Measurements from ENCODE around the gene THOC6. TPM values are rescaled to one million over a fixed set of nuclear protein-coding genes. Genes with fewer than 3 reads are reported as not detected.

The THOC6 gene
- polyA plus RNA-seq, 1 donor from 2014 or later, result 11.4 TPM

GRCh38 chr16:3010510-3010909 lies 13.3 kb upstream of the THOC6 start:
- no peaks in the 10 kb centered on the region for H3F3A ChIP-seq (ENCODE audit: insufficient read depth, low read length, poor library complexity, severe bottlenecking)
- H3K4me2 ChIP-seq (ENCODE audit: low read length), result no peak overlapping the region
- peaks cover 65% of the 10 kb centered on the region for H3K27me3 ChIP-seq (ENCODE audit: insufficient read depth, low read depth, low read length)
- TF ChIP-seq RAD21 (conservative IDR thresholded peaks at IDR 0.05) (no peak), EZH2 (IDR thresholded peaks at IDR 0.05; ENCODE audit: borderline replicate concordance, insufficient read depth, low read length, poor library complexity, severe bottlenecking) (no peak), SMC3 (conservative IDR thresholded peaks at IDR 0.05; ENCODE audit: poor library complexity) (no peak), MXI1 (conservative IDR thresholded peaks at IDR 0.05; ENCODE audit: poor library complexity, severe bottlenecking) (no peak), EP300 (conservative IDR thresholded peaks at IDR 0.05; ENCODE audit: poor library complexity, severe bottlenecking) (no peak), REST (IDR thresholded peaks at IDR 0.05; ENCODE audit: borderline replicate concordance) (no peak), CTCF (IDR thresholded peaks at IDR 0.05; ENCODE audit: poor library complexity, severe bottlenecking) (no peak), TAF1 (IDR thresholded peaks at IDR 0.05; ENCODE audit: low read depth) (no peak), POLR2AphosphoS5 (IDR thresholded peaks at IDR 0.05) (no peak)
- no peaks in the 10 kb centered on the region for H3K36me3 ChIP-seq (ENCODE audit: insufficient read depth, low read length)
- H3K9me2 ChIP-seq (ENCODE audit: insufficient read depth, low read length), result no peaks in the 10 kb centered on the region
- H3K9ac ChIP-seq (ENCODE audit: low read length), result no peak overlapping the region
- no peak overlapping the region for H2AFZ ChIP-seq (ENCODE audit: low read depth, low read length)
- H3K9me3 ChIP-seq (ENCODE audit: low read length), result no peaks in the 10 kb centered on the region
- H4K20me1 ChIP-seq (ENCODE audit: insufficient read depth), result no peaks in the 10 kb centered on the region
- H3K4me3 ChIP-seq (ENCODE audit: low read length), result no peak overlapping the region
- no peaks in the 10 kb centered on the region for H3K79me2 ChIP-seq (replicated peaks; ENCODE audit: insufficient read depth, low read length)
- H3K27ac ChIP-seq (ENCODE audit: low read length), result no peak overlapping the region

- peaks cover 52% of the 10 kb centered on the region for H3K27me3 ChIP-seq (ENCODE audit: insufficient read depth, low read depth, low read length)
- no peaks in the 10 kb centered on the region for H3K9me3 ChIP-seq (ENCODE audit: low read length)
- no peak overlapping the region for H3K4me3 ChIP-seq (ENCODE audit: low read length)
- H3K79me2 ChIP-seq (replicated peaks; ENCODE audit: insufficient read depth, low read length), result no peaks in the 10 kb centered on the region
- no peak overlapping the region for H2AFZ ChIP-seq (ENCODE audit: low read depth, low read length)
- no peak overlapping the region for H3K27ac ChIP-seq (ENCODE audit: low read length)
- H3F3A ChIP-seq (ENCODE audit: insufficient read depth, low read length, poor library complexity, severe bottlenecking), result no peaks in the 10 kb centered on the region
- H3K9ac ChIP-seq (ENCODE audit: low read length), result no peak overlapping the region
- H4K20me1 ChIP-seq (ENCODE audit: insufficient read depth), result no peaks in the 10 kb centered on the region
- TF ChIP-seq SMC3 (conservative IDR thresholded peaks at IDR 0.05; ENCODE audit: poor library complexity), result no peak
- no peaks in the 10 kb centered on the region for H3K36me3 ChIP-seq (ENCODE audit: insufficient read depth, low read length)
- no peak overlapping the region for H3K4me2 ChIP-seq (ENCODE audit: low read length)
- H3K9me2 ChIP-seq (ENCODE audit: insufficient read depth, low read length), result no peaks in the 10 kb centered on the region
Observed at GRCh38 chr16:3012246-3012645, 11.6 kb upstream of the THOC6 start.
